GM21367 (cell line): ENCODE measurements around the gene QRICH2.
"Not testable (repeated sequence)": the region's sequence is repeated elsewhere in the genome, so short reads cannot be mapped to it uniquely, and the experiment has no call there.

Experiments
- ATAC-seq: cut with Tn5 transposase; IDR thresholded peaks from one replicate; pipeline ENCODE4 v1.9.1; 2021; ENCODE audit not compliant: unreplicated experiment

QRICH2 gene

GRCh38 chr17:76268015-76268749 lies 39.9 kb downstream of the QRICH2 start:
- no peak for ATAC-seq

GRCh38 chr17:76267581-76268001 lies 40.5 kb downstream of the QRICH2 start:
- not testable (repeated sequence) for ATAC-seq

DNA sequence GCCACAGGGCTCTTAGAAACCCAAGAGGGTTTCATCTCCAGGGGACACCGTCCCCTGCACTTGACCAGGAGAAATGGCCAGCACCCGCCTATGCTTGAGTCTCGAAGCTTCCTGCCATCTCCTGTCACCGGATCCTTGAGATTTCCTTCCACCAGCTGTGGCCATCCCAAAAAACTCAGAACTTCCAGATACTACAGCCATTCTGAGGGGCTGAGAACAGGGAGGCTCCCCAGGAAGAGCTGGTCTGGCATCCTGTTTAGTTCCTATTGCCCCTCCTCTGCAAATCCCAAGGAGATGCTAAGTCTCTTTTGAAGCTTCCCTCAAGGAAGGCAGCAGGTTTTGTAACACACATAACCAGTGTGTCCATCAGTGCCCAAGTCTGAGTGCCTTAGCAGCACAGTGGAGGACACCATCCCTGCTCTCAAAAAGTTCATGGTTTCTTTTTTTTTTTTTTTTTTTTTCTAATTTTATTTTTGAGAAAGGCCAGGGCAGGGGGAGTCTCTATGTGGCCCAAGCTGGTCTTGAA lies 41.0 kb downstream of the QRICH2 start:
- no peak for ATAC-seq

DNA sequence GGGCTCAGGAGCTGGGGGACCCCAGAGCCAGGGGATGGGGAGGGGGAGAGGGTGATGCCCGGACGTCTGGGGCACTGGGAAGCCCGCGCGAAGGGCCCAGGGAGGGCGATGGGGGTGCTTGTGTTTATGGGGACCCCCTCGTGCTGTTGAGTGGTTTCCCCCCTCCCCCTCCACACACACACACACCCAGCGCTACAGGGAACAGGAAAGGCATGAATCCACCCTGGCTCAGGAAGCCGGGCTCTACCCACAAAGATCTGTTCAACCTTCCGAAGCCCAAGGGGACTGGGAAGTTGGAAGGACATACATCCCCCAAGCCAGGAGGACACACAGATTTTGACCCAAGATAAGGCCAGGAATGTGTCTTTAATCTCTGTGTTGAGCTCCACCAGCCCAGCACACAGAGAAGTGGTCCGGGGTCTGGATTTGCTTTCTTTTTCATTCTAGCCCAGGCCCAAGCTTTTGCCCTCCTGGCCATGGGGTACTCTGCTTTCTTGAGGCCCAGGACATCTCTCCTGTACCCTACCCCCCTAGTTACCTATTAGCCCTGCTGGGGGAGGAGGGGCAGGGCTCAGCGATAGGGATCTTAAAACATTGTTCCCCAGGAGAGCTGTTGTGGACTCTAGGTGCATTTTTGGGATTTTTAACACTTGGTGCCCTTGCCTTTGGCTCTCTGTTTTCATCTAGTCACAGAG lies 41.7 kb downstream of the QRICH2 start:
- ATAC-seq = no peak

GRCh38 chr17:76265624-76266243 lies 42.3 kb downstream of the QRICH2 start:
- ATAC-seq = no peak

GRCh38 chr17:76264755-76265623 lies 43.1 kb downstream of the QRICH2 start, which contains the start of gene UBALD2:
Gene UBALD2 (plus strand): TSS chr17:76265348. CDS start chr17:76265506, 158 bp downstream.
- peak; percentile 63 for ATAC-seq

DNA sequence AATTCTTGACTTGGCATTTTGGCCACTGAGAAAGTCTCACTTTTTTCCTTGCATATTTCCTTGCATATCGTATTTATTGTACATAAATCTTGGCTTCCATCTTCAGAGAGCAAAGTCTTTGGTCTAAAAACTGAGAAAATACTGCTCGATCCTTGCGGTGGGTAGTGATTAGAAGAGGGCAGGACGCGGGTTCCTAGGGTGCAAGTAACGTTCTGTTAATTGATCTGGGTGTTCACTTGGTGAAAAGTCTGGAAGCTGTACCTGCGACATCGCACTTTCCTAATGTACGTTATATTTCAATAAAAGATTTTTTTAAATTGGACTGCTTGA lies 43.7 kb downstream of the QRICH2 start:
- no peak for ATAC-seq

DNA sequence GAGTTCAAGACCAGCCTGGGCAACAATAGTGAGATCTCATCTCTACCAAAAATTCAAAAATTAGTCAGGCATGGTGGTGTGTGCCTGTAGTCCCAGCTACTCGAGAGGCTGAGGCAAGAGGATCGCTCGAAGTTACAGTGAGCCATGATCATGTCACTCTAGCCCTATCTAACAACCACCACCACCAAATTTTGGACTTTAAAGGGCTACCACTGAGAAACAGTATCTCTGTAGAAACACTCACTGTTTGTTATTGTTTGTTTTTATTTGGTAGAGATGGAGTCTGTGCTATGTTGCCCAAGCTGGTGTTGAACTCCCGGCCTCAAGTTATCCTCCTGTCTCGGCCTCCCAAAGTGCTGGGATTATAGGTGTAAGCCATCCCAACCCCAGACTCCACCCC lies 44.2 kb downstream of the QRICH2 start:
- ATAC-seq = no peak

GRCh38 chr17:76262732-76263344 lies 45.2 kb downstream of the QRICH2 start:
- ATAC-seq = no peak

DNA sequence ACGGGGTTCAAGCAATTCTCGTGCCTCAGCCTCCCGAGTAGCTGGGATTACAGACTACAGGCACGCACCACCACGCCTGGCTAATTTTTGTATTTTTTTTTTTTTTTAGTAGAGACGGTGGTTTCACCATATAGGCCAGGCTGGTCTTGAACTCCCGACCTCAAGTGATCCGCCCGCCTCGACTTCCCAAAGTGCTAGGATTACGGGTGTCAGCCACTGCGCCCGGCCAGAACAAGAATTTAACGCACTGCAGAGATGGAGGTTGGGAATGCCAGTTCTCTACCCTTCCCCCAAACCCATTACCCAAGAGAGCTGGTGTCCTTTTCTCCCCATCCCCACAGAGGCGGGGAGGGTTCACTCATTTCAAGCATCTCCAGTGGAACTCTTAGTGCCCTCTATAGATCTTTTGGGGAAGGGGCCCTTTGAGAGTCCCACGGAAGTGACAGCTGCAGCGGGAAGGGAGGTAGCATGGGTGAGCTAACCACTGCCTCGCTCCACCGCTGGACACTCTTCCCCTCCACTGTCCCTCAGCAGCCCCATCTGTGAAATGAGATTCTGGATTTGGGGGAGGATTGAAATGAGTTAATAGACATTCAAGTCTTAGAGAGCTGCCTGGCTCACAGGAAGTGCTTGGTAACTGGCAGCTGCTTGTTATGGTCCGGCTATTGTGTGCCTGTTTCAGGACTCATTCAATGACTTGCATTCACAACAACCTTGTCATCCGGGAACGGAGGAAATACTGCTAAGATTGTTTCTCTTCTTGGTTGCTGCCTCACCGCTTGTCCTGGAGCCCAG lies 46.5 kb downstream of the QRICH2 start:
- no peak for ATAC-seq

DNA sequence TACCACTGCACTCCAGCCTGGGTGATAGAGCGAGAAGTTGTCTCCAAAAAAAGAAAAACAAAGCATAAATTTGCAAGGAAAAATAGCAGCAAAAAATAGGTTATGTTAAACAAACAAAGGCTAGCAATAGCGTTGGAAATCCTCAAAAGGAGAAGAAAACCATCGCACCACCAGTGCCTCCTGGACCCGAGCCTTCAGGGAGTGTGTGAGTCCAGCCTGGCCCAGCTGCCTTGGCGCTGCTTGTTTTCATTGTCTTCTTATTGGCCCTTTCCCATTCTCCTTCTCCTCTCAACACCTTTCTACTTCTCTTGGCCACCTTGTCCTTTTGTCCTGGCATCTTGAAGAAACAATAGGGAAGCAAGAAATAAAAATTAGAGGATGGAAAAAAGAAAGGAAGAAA lies 47.4 kb downstream of the QRICH2 start:
- ATAC-seq = no peak

GRCh38 chr17:76260220-76260619 lies 47.9 kb downstream of the QRICH2 start:
- ATAC-seq = no peak

DNA sequence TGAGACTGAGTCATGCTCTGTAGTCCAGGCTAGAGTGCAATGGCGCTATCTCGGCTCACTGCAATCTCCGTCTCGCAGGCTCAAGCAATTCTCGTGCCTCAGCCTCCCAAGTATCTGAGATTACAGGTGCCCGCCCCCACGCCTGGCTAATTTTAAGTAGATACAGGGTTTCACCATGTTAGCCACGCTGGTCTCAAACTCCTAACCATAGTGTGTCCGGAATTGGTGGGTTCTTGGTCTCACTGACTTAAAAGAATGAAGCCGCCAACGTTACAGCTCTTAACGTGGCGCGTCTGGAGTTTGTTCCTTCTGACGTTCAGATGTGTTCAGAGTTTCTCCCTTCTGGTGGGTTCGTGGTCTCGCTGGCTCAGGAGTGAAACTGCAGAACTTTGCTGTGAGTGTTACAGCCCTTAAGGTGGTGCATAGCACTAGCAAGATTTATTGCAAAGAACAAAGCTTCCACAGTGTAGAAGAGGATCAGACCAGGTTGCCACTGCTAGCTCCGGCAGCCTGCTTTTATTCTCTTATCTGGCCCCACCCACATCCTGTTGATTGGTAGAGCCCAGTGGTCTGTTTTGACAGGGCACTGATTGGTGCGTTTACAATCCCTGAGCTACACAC lies 51.5 kb downstream of the QRICH2 start:
- ATAC-seq = not testable (repeated sequence)

GRCh38 chr17:76255801-76256429 lies 52.2 kb downstream of the QRICH2 start:
- ATAC-seq = no peak

GRCh38 chr17:76254275-76254674 lies 53.8 kb downstream of the QRICH2 start:
- no peak for ATAC-seq

DNA sequence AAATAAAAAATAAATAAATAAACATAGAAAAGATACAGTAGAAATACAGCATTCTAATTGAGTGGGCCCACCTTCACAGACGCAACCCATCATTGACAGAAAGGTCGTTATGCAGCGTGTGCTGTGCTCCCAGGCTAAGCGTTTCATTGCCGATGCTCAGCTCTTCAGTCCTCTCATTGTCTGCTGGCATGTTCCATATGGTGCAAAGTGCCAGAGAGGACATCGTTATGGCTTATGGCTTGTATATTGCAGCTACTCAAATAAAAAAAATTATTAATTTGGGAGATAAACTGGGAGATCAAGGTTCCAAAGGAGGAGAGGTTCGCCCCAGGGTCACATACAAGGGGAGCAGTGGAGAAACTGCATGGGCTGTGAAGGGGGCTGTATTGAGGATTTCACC lies 54.2 kb downstream of the QRICH2 start:
- ATAC-seq = no peak

GRCh38 chr17:76252967-76253766 lies 54.9 kb downstream of the QRICH2 start:
- not testable (repeated sequence) for ATAC-seq
